A673 (cell line): ENCODE measurements around the gene FYCO1.

ENCODE experiments used
- EZH2 ChIP-seq: fragments of 200-600 bp; sonication (generic); IDR thresholded peaks from 2 replicates; pipeline ENCODE4 v1.6.1; 2017; ENCODE audit warnings: borderline replicate concordance, low read depth, mild to moderate bottlenecking, mixed read lengths, antibody characterized with exemption, low read length; ENCODE audit not compliant: poor library complexity, severe bottlenecking
- TF ChIP-seq, protein P1 (sequence below): fragments of 300-800, 200-600 bp; sonication (generic); conservative IDR thresholded peaks from 2 replicates; pipeline ENCODE4 v1.5.1; 2017; ENCODE audit warnings: low read depth, mild to moderate bottlenecking, antibody characterized with exemption, low read length, moderate library complexity, mixed read lengths

DNA sequence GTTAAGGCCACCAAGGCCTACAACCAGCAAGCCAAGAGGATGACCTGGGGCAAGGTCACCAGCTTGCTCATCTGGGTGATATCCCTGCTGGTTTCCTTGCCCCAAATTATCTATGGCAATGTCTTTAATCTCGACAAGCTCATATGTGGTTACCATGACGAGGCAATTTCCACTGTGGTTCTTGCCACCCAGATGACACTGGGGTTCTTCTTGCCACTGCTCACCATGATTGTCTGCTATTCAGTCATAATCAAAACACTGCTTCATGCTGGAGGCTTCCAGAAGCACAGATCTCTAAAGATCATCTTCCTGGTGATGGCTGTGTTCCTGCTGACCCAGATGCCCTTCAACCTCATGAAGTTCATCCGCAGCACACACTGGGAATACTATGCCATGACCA is 48.7 kb downstream of the FYCO1 start:
- TF ChIP-seq, protein P1, sequence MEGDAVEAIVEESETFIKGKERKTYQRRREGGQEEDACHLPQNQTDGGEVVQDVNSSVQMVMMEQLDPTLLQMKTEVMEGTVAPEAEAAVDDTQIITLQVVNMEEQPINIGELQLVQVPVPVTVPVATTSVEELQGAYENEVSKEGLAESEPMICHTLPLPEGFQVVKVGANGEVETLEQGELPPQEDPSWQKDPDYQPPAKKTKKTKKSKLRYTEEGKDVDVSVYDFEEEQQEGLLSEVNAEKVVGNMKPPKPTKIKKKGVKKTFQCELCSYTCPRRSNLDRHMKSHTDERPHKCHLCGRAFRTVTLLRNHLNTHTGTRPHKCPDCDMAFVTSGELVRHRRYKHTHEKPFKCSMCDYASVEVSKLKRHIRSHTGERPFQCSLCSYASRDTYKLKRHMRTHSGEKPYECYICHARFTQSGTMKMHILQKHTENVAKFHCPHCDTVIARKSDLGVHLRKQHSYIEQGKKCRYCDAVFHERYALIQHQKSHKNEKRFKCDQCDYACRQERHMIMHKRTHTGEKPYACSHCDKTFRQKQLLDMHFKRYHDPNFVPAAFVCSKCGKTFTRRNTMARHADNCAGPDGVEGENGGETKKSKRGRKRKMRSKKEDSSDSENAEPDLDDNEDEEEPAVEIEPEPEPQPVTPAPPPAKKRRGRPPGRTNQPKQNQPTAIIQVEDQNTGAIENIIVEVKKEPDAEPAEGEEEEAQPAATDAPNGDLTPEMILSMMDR, result no peak
- TF ChIP-seq EZH2, result no peak
